Testis (tissue), 2 donors: Measurements from ENCODE around the gene SYNGR2.

ENCODE experiments used
- CTCF ChIP-seq, 3 experiments: fragments of 450-650 bp in 2 of 3; fragments of 200-600 bp in 1 of 3; sonication (generic) in 1 of 3; IDR thresholded peaks; one replicate each; pipeline ENCODE4 v1.5.1; 2016 to 2019; ENCODE audit warnings: antibody characterized with exemption in 3 of 3, mild to moderate bottlenecking in 2 of 3, moderate library complexity in 1 of 3
- POLR2A ChIP-seq: fragments of 450-650 bp; IDR thresholded peaks from one replicate; pipeline ENCODE4 v1.6.1; 2017; ENCODE audit warnings: antibody characterized with exemption, mild to moderate bottlenecking, moderate library complexity

- no peak for TF ChIP-seq POLR2A
- TF ChIP-seq CTCF (IDR thresholded peaks at IDR 0.05), result no peak
Observed at GRCh38 chr17:78133179-78133951, 35.0 kb upstream of the SYNGR2 start.
